HAP-1 (cell line): ENCODE measurements around the gene UBR1.

Experiments used
- DNase-seq, 2 experiments: peaks; one replicate each; pipeline ENCODE4 v3.0.0-alpha.2; 2016 to 2020; ENCODE audit warnings: low spot score in 2 of 2
- H3K27me3 ChIP-seq: fragments of 250-450 bp; sonication (Bioruptor Pico); 2 replicates; pipeline ENCODE4 v1.5.1; 2020; ENCODE audit warnings: low read depth, mild to moderate bottlenecking, moderate library complexity
- H3K36me3 ChIP-seq: fragments of 250-450 bp; sonication (Bioruptor Pico); replicated peaks from 2 replicates; pipeline ENCODE4 v1.5.1; 2020; ENCODE audit warnings: mild to moderate bottlenecking
- H3K4me1 ChIP-seq: fragments of 250-450 bp; sonication (Bioruptor Pico); 2 replicates; pipeline ENCODE4 v1.5.1; 2020; ENCODE audit warnings: mild to moderate bottlenecking
- H3K4me3 ChIP-seq: fragments of 250-450 bp; sonication (Bioruptor Pico); 2 replicates; pipeline ENCODE4 v1.5.1; 2020; ENCODE audit warnings: mild to moderate bottlenecking, moderate library complexity
- H3K9me3 ChIP-seq: fragments of 250-450 bp; sonication (Bioruptor Pico); 2 replicates; pipeline ENCODE4 v1.5.1; 2020; ENCODE audit warnings: mild to moderate bottlenecking, moderate library complexity
- in situ Hi-C: fragments of 300-500 bp; cut with MboI; formaldehyde crosslinking; loops from 3 replicates; pipeline ENCODE4 v1.14.3; 2020; ENCODE audit warnings: low sequenced_read_pairs, inconsistent platforms, mixed read lengths

Gene UBR1

GRCh38 chr15:43100971-43101370, 4.9 kb downstream of the UBR1 start:
- H3K4me1 ChIP-seq, result peaks cover 10% of the 10 kb centered on the region
- DNase-seq, result no peak
- no peaks in the 10 kb centered on the region for H3K9me3 ChIP-seq
- H3K27me3 ChIP-seq, result no peaks in the 10 kb centered on the region
- no peak overlapping the region for H3K4me3 ChIP-seq
- in situ Hi-C loops, result no loop called here
- peaks cover 20% of the 10 kb centered on the region for H3K36me3 ChIP-seq

- Histone ChIP-seq H3K9me3 (no peaks in the 10 kb centered on the region), H3K4me1 (peaks cover 12% of the 10 kb centered on the region), H3K36me3 (peaks cover 20% of the 10 kb centered on the region), H3K27me3 (no peaks in the 10 kb centered on the region), H3K4me3 (no peak overlapping the region)
- DNase-seq, result no peak
- in situ Hi-C loops, result no loop called here
Observed at GRCh38 chr15:43099105-43099845, 6.6 kb downstream of the UBR1 start.

- Histone ChIP-seq H3K9me3 (no peaks in the 10 kb centered on the region), H3K27me3 (no peaks in the 10 kb centered on the region), H3K36me3 (peaks cover 10% of the 10 kb centered on the region), H3K4me1 (peaks cover 17% of the 10 kb centered on the region), H3K4me3 (no peak overlapping the region)
- in situ Hi-C loops, result no loop called here
- no peak for DNase-seq
Observed at GRCh38 chr15:43096411-43096810, 9.4 kb downstream of the UBR1 start.

GRCh38 chr15:43095708-43096347, 10.0 kb downstream of the UBR1 start:
- H3K27me3 ChIP-seq, result no peaks in the 10 kb centered on the region
- peaks cover 10% of the 10 kb centered on the region for H3K36me3 ChIP-seq
- in situ Hi-C loops, result no loop called here
- no peak for DNase-seq
- no peak overlapping the region for H3K4me3 ChIP-seq
- H3K9me3 ChIP-seq, result no peaks in the 10 kb centered on the region
- peaks cover 17% of the 10 kb centered on the region for H3K4me1 ChIP-seq

GRCh38 chr15:43095243-43095642, 10.6 kb downstream of the UBR1 start:
- Histone ChIP-seq H3K4me1 (peaks cover 17% of the 10 kb centered on the region), H3K4me3 (no peak overlapping the region), H3K9me3 (no peaks in the 10 kb centered on the region), H3K27me3 (no peaks in the 10 kb centered on the region), H3K36me3 (peaks cover 10% of the 10 kb centered on the region)
- in situ Hi-C loops, result no loop called here
- DNase-seq, result no peak

GRCh38 chr15:43094416-43095030, 11.3 kb downstream of the UBR1 start:
- in situ Hi-C loops, result no loop called here
- peaks cover 9% of the 10 kb centered on the region for H3K36me3 ChIP-seq
- no peak overlapping the region for H3K4me3 ChIP-seq
- H3K27me3 ChIP-seq, result no peaks in the 10 kb centered on the region
- H3K9me3 ChIP-seq, result no peaks in the 10 kb centered on the region
- no peak for DNase-seq
- H3K4me1 ChIP-seq, result peaks cover 17% of the 10 kb centered on the region

GRCh38 chr15:43093026-43093425, 12.8 kb downstream of the UBR1 start:
- no peaks in the 10 kb centered on the region for H3K9me3 ChIP-seq
- H3K27me3 ChIP-seq, result no peaks in the 10 kb centered on the region
- peak; percentile 54 to 93 for DNase-seq
- in situ Hi-C loops, result no loop called here
- peaks cover 3% of the 10 kb centered on the region; the same call in 1 of the 2 replicates for H3K36me3 ChIP-seq
- H3K4me3 ChIP-seq, result no peak overlapping the region
- H3K4me1 ChIP-seq, result peaks cover 17% of the 10 kb centered on the region

- H3K36me3 ChIP-seq, result 0 out of 2 replicates have a peak, but pooled peaks cover 3% of the 10 kb centered on the region
- peaks cover 23% of the 10 kb centered on the region for H3K4me1 ChIP-seq
- no peaks in the 10 kb centered on the region for H3K27me3 ChIP-seq
- DNase-seq, result no peak
- no peak overlapping the region for H3K4me3 ChIP-seq
- in situ Hi-C loops, result no loop called here
- H3K9me3 ChIP-seq, result no peaks in the 10 kb centered on the region
Observed at GRCh38 chr15:43091859-43092258, 14.0 kb downstream of the UBR1 start.

GRCh38 chr15:43086551-43086950, 19.3 kb downstream of the UBR1 start:
- Histone ChIP-seq H3K36me3 (peaks cover 24% of the 10 kb centered on the region), H3K27me3 (no peaks in the 10 kb centered on the region), H3K4me3 (no peak overlapping the region), H3K4me1 (peaks cover 15% of the 10 kb centered on the region), H3K9me3 (no peaks in the 10 kb centered on the region)
- in situ Hi-C loops, result no loop called here
- DNase-seq, result peak in 1 of 2 experiments; percentile 86

GRCh38 chr15:43085921-43086320, 19.9 kb downstream of the UBR1 start:
- Histone ChIP-seq H3K36me3 (peaks cover 31% of the 10 kb centered on the region), H3K4me1 (peaks cover 15% of the 10 kb centered on the region), H3K9me3 (no peaks in the 10 kb centered on the region), H3K4me3 (no peak overlapping the region), H3K27me3 (no peaks in the 10 kb centered on the region)
- DNase-seq, result no peak
- in situ Hi-C loops, result no loop called here

GRCh38 chr15:43082509-43082908, 23.3 kb downstream of the UBR1 start:
- Histone ChIP-seq H3K4me1 (peaks cover 15% of the 10 kb centered on the region), H3K4me3 (no peak overlapping the region), H3K36me3 (peaks cover 38% of the 10 kb centered on the region), H3K9me3 (no peaks in the 10 kb centered on the region), H3K27me3 (no peaks in the 10 kb centered on the region)
- in situ Hi-C loops, result no loop called here
- no peak for DNase-seq

- no peak for DNase-seq
- Histone ChIP-seq H3K4me3 (no peak overlapping the region), H3K36me3 (peaks cover 38% of the 10 kb centered on the region), H3K27me3 (no peaks in the 10 kb centered on the region), H3K9me3 (no peaks in the 10 kb centered on the region), H3K4me1 (peaks cover 4% of the 10 kb centered on the region; the same call in 1 of the 2 replicates)
- in situ Hi-C loops, result no loop called here
Observed at GRCh38 chr15:43081283-43081682, 24.6 kb downstream of the UBR1 start.

- in situ Hi-C loops, result no loop called here
- Histone ChIP-seq H3K36me3 (peaks cover 60% of the 10 kb centered on the region), H3K9me3 (no peaks in the 10 kb centered on the region), H3K27me3 (no peaks in the 10 kb centered on the region), H3K4me1 (no peaks in the 10 kb centered on the region), H3K4me3 (no peak overlapping the region)
- DNase-seq, result no peak
Observed at GRCh38 chr15:43071451-43071850, 34.4 kb downstream of the UBR1 start.

GRCh38 chr15:43070893-43071292, 34.9 kb downstream of the UBR1 start:
- no peaks in the 10 kb centered on the region for H3K27me3 ChIP-seq
- H3K4me1 ChIP-seq, result no peaks in the 10 kb centered on the region
- peaks cover 66% of the 10 kb centered on the region for H3K36me3 ChIP-seq
- DNase-seq, result no peak
- in situ Hi-C loops, result no loop called here
- H3K9me3 ChIP-seq, result no peaks in the 10 kb centered on the region
- no peak overlapping the region for H3K4me3 ChIP-seq
